ENCODE measurements around the gene TP63.
A peak's percentile ranks its signal among the peaks of the same experiment; 100 is the strongest.

Gene TP63

GRCh38 chr3:189813647-189814240 is 182.6 kb downstream of the TP63 start:
- no peak for DNase-seq (ENCODE audit: low read depth, low spot score)
- ChIA-PET POLR2A (no interaction called here), CTCF (interaction anchor here (0.9 kb wide), 1 partner anchor 11 kb away, joined by 3 read pairs; no protein-coding TSS in a partner anchor)

GRCh38 chr3:189820365-189820720 is 189.2 kb downstream of the TP63 start:
- CTCF ChIA-PET: no interaction called here
- H3K4me3 ChIP-seq (ENCODE audit: low read depth, low read length): no peak overlapping the region
- DNase-seq (ENCODE audit: low read depth, low spot score): no peak
- TF ChIP-seq CTCF (IDR thresholded peaks at IDR 0.05; ENCODE audit: insufficient read depth, low read length, missing control alignments): no peak
- POLR2A ChIA-PET: no interaction called here

More at GRCh38 chr3:189813647-189814240, 182.6 kb downstream of the TP63 start:
- no peak overlapping the region for H3K4me3 ChIP-seq (ENCODE audit: low read depth, low read length)
- TF ChIP-seq CTCF (IDR thresholded peaks at IDR 0.05; ENCODE audit: insufficient read depth, low read length, missing control alignments): no peak

GRCh38 chr3:189821262-189821661 is 190.1 kb downstream of the TP63 start:
- ChIA-PET CTCF (no interaction called here), POLR2A (no interaction called here)
- no peak overlapping the region for H3K4me3 ChIP-seq (ENCODE audit: low read depth, low read length)
- DNase-seq (ENCODE audit: low read depth, low spot score): no peak
- no peak for TF ChIP-seq CTCF (IDR thresholded peaks at IDR 0.05; ENCODE audit: insufficient read depth, low read length, missing control alignments)

- no peak overlapping the region for H3K4me3 ChIP-seq (ENCODE audit: low read depth, low read length)
- no peak for DNase-seq (ENCODE audit: low read depth, low spot score)
- no peak for TF ChIP-seq CTCF (IDR thresholded peaks at IDR 0.05; ENCODE audit: insufficient read depth, low read length, missing control alignments)
- ChIA-PET POLR2A (no interaction called here), CTCF (no interaction called here)
Measured at GRCh38 chr3:189822726-189823125, 191.5 kb downstream of the TP63 start.

- H3K4me3 ChIP-seq (ENCODE audit: low read depth, low read length): no peak overlapping the region
- POLR2A ChIA-PET: interaction anchor here (0.6 kb wide), 1 partner anchor 346 kb away, joined by 3 read pairs; no protein-coding TSS in a partner anchor
- peak; percentile 70 for DNase-seq (ENCODE audit: low read depth, low spot score)
- CTCF ChIA-PET: interaction anchor here (0.7 to 1.5 kb wide), 5 partner anchors 11 to 554 kb away, joined by 3 to 4 read pairs (median 3); no protein-coding TSS in a partner anchor
- TF ChIP-seq CTCF (IDR thresholded peaks at IDR 0.05; ENCODE audit: insufficient read depth, low read length, missing control alignments): no peak
Measured at GRCh38 chr3:189824629-189825312, 193.6 kb downstream of the TP63 start.

GRCh38 chr3:189826566-189826965 is 195.4 kb downstream of the TP63 start:
- no peak for TF ChIP-seq CTCF (IDR thresholded peaks at IDR 0.05; ENCODE audit: insufficient read depth, low read length, missing control alignments)
- no peak for DNase-seq (ENCODE audit: low read depth, low spot score)
- ChIA-PET CTCF (no interaction called here), POLR2A (no interaction called here)
- no peak overlapping the region for H3K4me3 ChIP-seq (ENCODE audit: low read depth, low read length)

Measured in AG04449 (cell line).